GM18951 (cell line): Measurements from ENCODE around the gene CELA3A.
"Not testable (repeated sequence)": the region's sequence is repeated elsewhere in the genome, so short reads cannot be mapped to it uniquely, and the experiment has no call there.

ENCODE experiments used
- POLR2A ChIP-seq: IDR thresholded peaks from 4 replicates; pipeline ENCODE4 v1.6.1; 2011; ENCODE audit warnings: mild to moderate bottlenecking; ENCODE audit not compliant: insufficient read length, insufficient read depth; ENCODE audit errors: extremely low read depth
- in situ Hi-C: fragments of 300-500 bp; cut with MboI; formaldehyde crosslinking; loops from one replicate; pipeline ENCODE4 v1.12.0; 2022; ENCODE audit warnings: low sequenced_read_pairs, mixed read lengths, inconsistent platforms; ENCODE audit not compliant: unreplicated experiment

CELA3A gene

GRCh38 chr1:22031214-22031962 is 29.9 kb downstream of the CELA3A start:
- in situ Hi-C loops, result no loop called here
- TF ChIP-seq POLR2A, result no peak

DNA sequence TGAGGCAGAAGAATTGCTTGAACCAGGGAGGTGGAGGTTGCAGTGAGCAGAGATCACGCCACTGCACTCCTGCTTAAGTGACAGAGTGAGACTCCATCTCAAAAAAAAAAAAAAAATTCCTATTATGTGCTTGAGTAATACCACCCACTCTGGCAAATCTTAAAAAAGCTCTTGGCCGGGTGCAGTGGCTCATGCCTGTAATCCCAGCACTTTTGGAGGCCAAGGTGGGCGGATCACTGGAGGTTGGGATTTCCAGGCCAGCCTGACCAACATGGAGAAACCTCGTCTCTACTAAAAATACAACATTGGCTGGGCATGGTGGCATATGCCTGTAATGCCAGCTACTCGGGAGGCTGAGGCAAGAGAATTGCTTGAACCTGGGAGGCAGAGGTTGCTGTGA is 33.4 kb downstream of the CELA3A start:
- in situ Hi-C loops, result not testable (repeated sequence)

GRCh38 chr1:22037520-22037919 is 36.1 kb downstream of the CELA3A start:
- in situ Hi-C loops, result no loop called here
- TF ChIP-seq POLR2A, result no peak

GRCh38 chr1:22038036-22038435 is 36.6 kb downstream of the CELA3A start:
- in situ Hi-C loops, result no loop called here
- TF ChIP-seq POLR2A, result no peak

DNA sequence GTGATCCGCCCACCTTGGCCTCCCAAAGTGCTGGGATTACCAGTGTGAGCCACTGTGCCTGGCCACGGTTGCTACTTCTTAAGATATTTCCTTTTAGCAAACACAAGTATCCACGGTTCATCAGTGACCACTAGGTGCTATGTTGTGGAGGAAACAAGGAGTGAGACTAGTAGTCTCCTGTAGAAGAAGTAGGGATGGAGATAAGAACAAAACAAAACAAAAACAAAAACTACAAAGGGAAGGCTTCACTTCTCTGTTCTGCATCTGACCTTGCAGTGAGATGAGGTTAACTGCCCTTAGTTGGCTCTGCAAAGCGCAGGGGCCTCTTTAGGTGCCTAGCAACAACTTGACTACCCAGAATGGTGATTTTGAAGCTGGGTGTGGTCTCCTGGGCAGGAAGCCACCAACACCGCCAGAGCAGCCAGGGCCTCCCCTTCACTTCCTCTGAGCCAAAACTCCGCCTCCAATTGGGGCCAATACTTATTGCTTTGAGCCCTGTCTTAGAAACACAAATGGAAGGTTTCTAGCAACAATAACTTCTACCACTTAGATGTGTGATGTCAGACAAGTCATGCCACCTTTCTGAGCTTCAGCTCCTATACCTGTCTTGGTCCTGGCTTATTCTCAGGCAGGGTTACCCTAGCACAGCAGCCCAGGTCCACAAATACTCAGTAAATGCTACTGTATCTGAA is 38.3 kb downstream of the CELA3A start:
- in situ Hi-C loops, result no loop called here
- peak; percentile 54 for TF ChIP-seq POLR2A

DNA sequence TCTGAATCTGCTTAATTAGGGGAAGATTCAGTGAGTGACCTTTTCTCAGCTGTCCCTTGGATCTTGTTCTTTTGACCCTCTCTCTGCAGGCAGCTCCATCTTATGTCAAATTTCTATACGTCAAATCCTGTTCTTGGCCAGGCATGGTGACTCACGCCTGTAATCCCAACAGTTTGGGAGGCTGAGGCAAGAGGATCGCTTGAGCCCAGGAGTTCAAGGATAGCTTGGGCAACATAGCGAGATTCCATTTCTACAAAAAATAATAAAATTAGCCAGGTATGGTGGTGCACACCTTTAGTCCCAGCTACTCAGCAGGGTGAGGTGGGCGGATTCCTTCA is 38.8 kb downstream of the CELA3A start:
- in situ Hi-C loops, result no loop called here
- TF ChIP-seq POLR2A, result no peak

DNA sequence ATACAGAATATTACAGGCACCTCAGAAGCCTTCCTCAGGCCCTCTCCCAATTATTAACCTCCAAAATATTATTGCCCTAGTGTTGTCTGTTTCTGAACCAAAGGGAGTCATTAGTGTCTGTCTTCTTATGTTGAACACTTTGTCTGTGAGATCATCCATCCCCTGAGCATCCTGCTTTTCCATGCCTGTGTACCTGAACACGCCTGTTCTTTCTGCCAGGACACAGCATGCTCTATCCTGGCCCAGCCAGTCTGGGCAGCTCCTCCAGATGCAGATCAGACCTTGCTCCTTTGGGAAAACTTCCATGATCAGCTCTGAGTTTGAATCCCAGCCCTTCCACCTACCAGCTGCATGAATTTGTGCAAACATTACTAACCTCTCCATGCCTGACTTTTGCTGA is 40.0 kb downstream of the CELA3A start:
- TF ChIP-seq POLR2A, result no peak
- in situ Hi-C loops, result no loop called here

DNA sequence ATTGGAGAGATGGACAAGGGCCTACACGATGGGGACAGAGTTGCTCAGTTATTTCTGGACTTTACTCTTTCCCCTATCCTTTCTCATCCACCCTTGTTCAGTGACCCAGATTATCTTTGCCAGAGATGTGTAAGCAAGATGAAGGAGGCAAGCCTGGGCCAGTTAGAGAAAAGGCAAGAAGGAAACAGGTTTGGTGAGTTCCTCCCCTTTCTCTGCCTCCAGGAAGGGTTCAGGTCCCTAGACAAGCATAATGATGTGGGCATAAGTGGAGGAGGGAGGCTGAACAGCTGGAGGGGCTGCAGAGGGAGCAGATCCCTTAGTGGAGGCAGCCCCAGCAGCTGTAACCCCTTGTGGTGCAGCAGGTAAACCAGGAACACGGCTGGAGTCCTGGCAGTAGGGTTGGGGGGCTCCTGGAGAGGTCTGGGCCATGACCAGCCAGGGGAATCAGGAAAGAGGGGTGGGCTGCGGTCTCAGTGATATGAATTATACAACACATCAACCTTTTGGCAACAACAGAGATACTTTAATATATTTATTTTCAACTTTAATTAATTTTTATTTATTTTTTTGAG is 41.8 kb downstream of the CELA3A start:
- in situ Hi-C loops, result no loop called here
- TF ChIP-seq POLR2A, result no peak

DNA sequence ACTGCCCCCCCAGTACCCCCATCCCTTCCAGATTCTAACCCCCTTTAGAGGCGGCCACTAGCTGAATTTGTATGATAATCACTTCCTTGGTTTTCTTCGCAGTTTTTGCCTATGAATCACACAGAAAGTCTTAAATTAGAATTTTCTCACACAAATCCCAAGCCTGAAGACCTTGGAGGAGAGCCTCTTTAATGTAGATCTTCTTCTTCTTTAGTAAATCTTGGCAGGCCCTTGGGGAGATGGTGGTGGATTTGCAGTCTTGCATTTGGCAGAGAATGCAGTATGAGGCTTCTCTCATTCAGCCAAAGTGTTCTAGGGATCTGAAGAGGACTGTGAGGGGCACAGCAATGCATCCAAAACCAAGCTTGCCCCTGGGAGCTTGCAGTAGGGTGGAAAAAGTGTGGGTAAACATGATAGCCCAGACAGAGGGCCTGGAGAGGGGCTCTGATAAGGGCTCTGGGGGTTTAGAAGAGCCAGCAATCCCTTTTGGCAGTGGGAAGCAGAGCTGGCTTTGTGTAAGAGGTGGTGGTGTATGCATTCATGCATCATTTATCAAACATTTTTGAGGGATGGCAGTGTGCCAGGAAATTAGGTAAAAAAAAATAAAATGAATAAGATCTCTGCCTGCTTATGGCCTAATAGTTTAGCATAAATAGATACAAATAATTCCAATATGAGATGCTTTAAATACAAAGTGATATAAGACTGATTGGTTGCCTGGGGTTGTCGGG is 43.4 kb downstream of the CELA3A start:
- TF ChIP-seq POLR2A, result no peak
- in situ Hi-C loops, result no loop called here

DNA sequence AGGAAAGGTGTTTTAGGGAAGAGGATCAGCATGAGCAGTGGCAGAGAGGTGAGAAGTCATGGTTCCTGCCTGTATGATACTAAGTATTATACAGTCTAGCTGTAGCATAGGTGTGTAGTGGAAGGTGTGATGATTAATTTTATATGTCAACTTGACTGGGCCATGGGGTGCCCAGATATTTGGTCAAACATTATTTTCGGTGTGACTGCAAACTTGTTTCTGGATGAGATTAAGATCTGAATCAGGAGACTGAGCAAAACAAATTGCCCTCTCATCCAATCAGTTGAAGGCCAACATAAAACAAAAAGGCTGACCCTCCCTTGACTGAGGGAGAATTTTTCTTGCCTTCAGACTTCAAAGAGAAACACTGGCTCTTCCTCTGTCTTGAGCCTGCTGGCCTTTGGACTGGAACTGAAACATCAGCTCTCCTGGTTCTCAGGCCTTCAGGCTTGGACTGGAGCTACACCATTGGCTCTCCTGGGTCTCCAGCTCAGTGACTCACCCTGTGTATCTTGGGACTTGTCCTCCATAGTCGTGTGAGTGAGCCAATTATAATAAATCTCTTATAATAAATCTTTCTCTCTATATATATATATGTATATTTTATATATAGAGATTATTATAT is 44.3 kb downstream of the CELA3A start:
- in situ Hi-C loops, result no loop called here
- no peak for TF ChIP-seq POLR2A

GRCh38 chr1:22048351-22049192 is 47.1 kb downstream of the CELA3A start:
- no peak for TF ChIP-seq POLR2A
- in situ Hi-C loops, result no loop called here

DNA sequence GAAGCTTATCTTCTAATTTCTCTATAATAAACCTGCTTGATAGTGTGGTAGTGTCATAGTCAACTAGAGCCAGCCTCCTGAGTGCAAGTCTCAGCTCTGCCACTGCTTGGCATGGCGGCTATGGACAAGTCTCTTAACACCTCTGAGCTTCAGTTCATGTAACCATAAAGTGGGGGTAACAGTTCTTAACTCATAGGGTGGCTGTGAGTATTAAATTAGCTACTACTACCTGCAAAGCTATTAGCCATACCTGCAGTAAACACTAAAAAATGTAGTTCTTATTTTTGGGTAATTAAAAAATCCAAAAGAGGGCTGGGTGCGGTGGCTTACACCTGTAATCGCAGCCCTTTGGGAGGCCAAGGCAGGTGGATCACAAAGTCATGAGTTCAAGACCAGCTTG is 48.9 kb downstream of the CELA3A start:
- in situ Hi-C loops, result no loop called here
- no peak for TF ChIP-seq POLR2A

DNA sequence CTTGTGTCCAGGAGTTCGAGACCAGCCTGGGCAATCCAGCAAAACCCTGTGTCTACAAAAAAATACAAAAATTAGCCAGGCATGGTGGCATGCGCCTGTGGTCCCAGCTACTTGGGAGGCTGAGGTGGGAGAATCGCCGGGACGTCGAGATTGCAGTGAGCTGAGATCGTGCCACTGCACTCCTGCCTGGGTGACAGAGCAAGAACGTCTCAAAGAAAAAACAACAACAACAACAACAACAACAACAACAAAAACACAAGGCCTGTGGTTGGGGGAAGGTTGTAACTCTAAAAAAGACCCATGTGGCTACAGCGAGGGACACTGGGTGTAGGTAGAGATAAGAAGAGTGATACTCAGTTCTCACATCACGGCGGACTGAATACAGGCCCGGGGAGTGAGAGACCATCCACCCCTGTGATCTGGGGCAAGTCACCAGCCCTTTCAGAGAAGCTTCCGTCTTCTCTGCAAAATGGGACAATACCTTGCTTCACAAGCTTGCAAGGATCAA is 50.2 kb downstream of the CELA3A start:
- TF ChIP-seq POLR2A, result no peak
- in situ Hi-C loops, result no loop called here
